Muscle layer of duodenum (tissue), 2 donors: ENCODE data around the gene NDFIP2.

Experiments used
- H3K27ac ChIP-seq: one replicate; pipeline ENCODE4 v1.7.0; 2013; ENCODE audit warnings: mild to moderate bottlenecking, low read length
- H3K27me3 ChIP-seq: one replicate; pipeline ENCODE4 v1.7.0; 2013; ENCODE audit warnings: low read depth, mild to moderate bottlenecking, control low read depth, low read length
- H3K36me3 ChIP-seq, 2 donors: one replicate each; pipeline ENCODE4 v1.7.0; 2013; ENCODE audit warnings: low read length in 2 of 2, control low read depth in 1 of 2, mild to moderate bottlenecking in 1 of 2; ENCODE audit not compliant: insufficient read depth in 2 of 2, control insufficient read depth in 1 of 2
- H3K4me1 ChIP-seq, 2 donors: one replicate each; pipeline ENCODE4 v1.7.0; 2013; ENCODE audit warnings: low read length in 2 of 2, mild to moderate bottlenecking in 2 of 2, control low read depth in 1 of 2, moderate library complexity in 1 of 2; ENCODE audit not compliant: insufficient read depth in 2 of 2, control insufficient read depth in 1 of 2
- H3K4me3 ChIP-seq, 2 donors: one replicate each; pipeline ENCODE4 v1.7.0; 2013; ENCODE audit warnings: low read length in 2 of 2, low read depth in 1 of 2, mild to moderate bottlenecking in 1 of 2
- H3K9me3 ChIP-seq, 2 donors: one replicate each; pipeline ENCODE4 v1.7.0; 2013; ENCODE audit warnings: low read length in 2 of 2, control low read depth in 1 of 2, mild to moderate bottlenecking in 1 of 2; ENCODE audit not compliant: control insufficient read depth in 1 of 2
- donor health status: healthy.

NDFIP2 gene, protein sequence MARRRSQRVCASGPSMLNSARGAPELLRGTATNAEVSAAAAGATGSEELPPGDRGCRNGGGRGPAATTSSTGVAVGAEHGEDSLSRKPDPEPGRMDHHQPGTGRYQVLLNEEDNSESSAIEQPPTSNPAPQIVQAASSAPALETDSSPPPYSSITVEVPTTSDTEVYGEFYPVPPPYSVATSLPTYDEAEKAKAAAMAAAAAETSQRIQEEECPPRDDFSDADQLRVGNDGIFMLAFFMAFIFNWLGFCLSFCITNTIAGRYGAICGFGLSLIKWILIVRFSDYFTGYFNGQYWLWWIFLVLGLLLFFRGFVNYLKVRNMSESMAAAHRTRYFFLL

DNA sequence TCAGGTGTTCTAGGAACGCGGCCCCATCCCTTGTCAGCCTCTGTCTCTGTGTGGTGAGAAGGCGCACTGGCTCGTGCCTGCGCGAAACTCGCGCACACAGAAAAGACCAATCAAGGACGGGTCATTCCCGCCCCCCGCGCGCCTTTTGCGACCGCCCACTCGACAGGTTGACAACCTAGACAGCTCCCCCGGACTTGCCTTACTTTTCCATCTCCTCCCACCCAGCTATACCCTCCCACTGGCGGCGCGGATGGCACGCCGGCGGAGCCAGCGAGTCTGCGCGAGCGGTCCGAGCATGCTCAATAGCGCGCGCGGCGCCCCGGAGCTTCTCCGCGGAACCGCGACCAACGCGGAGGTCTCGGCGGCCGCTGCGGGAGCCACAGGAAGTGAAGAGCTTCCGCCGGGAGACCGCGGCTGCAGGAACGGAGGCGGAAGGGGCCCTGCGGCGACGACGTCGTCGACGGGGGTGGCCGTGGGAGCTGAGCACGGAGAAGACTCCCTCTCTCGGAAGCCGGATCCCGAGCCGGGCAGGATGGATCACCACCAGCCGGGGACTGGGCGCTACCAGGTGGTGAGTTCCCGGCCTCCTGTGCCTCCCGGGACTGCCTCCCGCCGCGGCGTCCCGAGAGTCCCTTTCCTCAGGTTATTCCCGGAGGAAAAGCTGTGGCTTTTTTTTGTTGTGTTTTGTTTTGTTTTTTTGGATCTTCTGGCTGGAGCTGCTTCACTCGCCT is at the start of gene NDFIP2:
NDFIP2 (plus strand) TSS at position 202 of the 731 bp plus-strand sequence; CDS start at position 251, 49 bp downstream.
- no peaks in the 10 kb centered on the region for H3K36me3 ChIP-seq
- peak within 1 kb of the TSS; percentile 71 to 95 for H3K4me3 ChIP-seq
- H3K4me1 ChIP-seq, result peaks cover 0 to 4% of the 10 kb centered on the region in 2 donors
- peak within 1 kb of the TSS; percentile 71 for H3K27ac ChIP-seq
- H3K9me3 ChIP-seq, result no peaks in the 10 kb centered on the region
- no peaks in the 10 kb centered on the region for H3K27me3 ChIP-seq

DNA sequence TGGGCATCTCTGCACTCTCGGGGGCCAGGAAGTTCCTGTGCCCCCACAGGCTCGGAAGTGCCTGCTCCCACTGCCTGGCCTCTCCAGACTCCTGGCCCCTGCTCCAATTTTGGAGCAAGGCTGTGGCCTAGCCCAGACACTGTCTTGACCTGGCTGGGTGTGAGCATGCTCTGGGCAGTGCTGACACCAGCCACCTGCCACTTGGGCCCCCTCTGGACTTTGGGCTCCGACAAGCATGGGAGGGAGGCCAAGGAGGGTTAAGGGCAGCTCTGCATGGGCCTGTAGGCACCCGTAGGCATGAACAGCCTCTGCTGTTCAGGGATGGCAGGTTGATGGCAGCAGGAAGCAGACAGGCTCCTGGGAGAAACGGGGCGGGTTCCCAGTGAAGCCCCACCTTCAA is 48.9 kb upstream of the NDFIP2 start:
- no peaks in the 10 kb centered on the region for H3K27me3 ChIP-seq
- H3K36me3 ChIP-seq, result no peaks in the 10 kb centered on the region
- no peak overlapping the region for H3K27ac ChIP-seq
- no peak overlapping the region for H3K4me3 ChIP-seq
- H3K4me1 ChIP-seq, result no peaks in the 10 kb centered on the region
- no peaks in the 10 kb centered on the region for H3K9me3 ChIP-seq

DNA sequence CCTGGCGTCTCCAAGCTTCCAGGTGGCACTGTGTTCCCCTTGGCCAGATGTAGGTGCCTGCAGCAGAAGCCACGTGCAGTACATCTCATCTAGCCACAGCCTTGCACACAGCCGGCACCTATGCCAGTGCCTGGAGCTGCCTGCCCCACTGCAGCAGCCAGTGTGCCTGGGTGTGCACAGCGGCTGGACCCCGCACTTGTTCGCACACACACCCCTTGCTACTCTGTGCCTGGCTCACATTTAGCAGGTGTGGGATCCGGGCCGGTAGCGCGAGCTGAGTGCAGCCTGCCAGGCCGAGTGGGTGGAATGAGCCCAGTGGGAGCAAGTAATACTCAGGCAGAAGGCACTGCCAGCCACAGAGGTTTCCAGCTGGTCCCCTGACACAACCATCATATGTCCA is 48.0 kb upstream of the NDFIP2 start:
- no peaks in the 10 kb centered on the region for H3K4me1 ChIP-seq
- H3K36me3 ChIP-seq, result no peaks in the 10 kb centered on the region
- no peaks in the 10 kb centered on the region for H3K27me3 ChIP-seq
- no peak overlapping the region for H3K27ac ChIP-seq
- no peak overlapping the region for H3K4me3 ChIP-seq
- no peaks in the 10 kb centered on the region for H3K9me3 ChIP-seq

DNA sequence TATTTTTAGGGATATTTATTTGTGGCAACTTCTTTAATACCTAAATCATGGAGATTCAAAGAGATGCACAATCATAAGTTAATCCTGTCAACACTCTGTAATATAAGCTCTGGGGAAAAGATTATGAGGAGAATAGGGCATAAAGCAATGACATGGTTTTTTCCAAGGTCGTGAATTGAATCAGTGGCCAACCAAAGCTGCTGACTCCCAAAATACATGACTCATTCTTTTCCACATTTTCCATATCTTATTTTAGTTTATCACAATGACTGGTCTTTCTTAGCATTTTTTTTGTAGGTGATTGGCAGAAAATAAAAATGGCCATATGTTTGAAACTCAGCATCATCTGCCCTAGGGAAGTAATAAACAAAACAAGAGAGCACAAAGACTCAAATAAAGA is 46.4 kb upstream of the NDFIP2 start:
- no peaks in the 10 kb centered on the region for H3K36me3 ChIP-seq

DNA sequence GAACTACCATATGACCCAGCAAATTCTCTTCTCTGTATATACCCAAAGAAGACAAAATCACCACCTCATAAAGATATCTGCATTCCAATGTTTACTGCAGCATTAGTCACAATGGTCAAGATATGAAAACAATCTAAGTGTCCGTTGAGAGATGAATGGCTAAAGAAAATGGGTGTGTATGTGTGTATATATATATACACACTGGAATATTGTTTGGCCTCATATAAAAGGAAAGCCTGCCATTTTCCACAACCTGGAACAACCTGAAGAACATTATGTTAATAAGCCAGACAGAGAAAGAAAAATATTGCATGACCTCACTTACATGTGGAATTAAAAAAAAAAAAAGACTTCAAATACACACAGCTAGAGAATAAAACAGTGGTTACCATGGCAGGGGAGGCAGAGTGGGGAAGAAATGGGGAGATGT is 45.4 kb upstream of the NDFIP2 start:
- H3K4me3 ChIP-seq, result no peak overlapping the region
- no peaks in the 10 kb centered on the region for H3K4me1 ChIP-seq
- no peaks in the 10 kb centered on the region for H3K9me3 ChIP-seq
- no peak overlapping the region for H3K27ac ChIP-seq
- H3K36me3 ChIP-seq, result no peaks in the 10 kb centered on the region
- no peaks in the 10 kb centered on the region for H3K27me3 ChIP-seq

More for the DNA sequence above, 46.4 kb upstream of the NDFIP2 start:
- Histone ChIP-seq H3K9me3 (no peaks in the 10 kb centered on the region), H3K4me1 (no peaks in the 10 kb centered on the region), H3K27me3 (no peaks in the 10 kb centered on the region), H3K27ac (no peak overlapping the region), H3K4me3 (no peak overlapping the region)

DNA sequence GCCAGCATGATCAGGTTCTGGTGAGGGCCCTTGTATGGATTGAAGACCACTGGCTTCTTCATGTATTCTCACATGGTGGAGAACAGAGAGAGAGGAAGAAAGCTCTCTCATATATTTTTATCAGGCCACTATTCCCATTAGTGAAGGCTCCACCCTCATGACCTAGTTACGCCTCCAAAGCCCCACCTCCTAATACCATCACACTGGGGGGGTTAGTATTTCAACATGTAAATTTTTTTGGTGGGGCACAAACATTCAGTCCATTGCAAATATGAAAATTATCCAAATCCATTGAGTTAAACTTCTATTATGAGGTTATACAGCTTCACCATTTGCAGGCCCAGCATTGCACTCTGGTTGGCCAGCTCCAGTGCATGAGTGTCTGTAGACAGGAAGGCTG is 41.7 kb upstream of the NDFIP2 start:
- Histone ChIP-seq H3K27me3 (no peaks in the 10 kb centered on the region), H3K27ac (no peak overlapping the region), H3K4me1 (no peaks in the 10 kb centered on the region), H3K4me3 (no peak overlapping the region), H3K36me3 (no peaks in the 10 kb centered on the region), H3K9me3 (no peaks in the 10 kb centered on the region)

DNA sequence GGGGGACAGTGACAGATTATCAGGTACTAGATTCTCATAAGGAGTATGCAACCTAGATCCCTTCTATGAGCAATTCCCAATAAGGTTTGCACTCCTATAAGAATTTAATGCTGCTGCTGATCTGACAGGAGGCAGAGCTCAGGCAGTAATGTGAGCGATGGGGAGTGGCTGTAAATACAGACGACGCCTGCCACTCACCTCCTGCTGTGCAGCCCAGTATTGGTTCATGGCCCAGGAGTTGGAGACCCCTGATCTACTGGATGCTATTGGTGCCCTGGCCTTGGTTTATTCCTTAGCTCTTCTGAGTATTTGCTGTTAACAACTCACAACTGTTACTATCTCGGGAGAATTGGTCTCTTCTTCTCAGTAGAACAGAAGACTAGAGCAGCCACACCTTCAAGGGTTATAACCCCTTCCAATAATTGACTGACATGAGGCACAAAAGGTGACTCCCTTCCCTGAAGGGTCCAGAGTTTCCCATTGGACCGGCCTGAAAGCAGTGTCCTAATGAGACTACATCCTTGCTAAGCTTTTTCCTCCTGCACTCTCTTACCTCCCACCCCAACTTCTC is 39.9 kb upstream of the NDFIP2 start:
- Histone ChIP-seq H3K9me3 (no peaks in the 10 kb centered on the region), H3K27ac (peak overlapping the region; percentile 37), H3K36me3 (no peaks in the 10 kb centered on the region), H3K27me3 (no peaks in the 10 kb centered on the region), H3K4me3 (no peak overlapping the region), H3K4me1 (no peaks in the 10 kb centered on the region)

DNA sequence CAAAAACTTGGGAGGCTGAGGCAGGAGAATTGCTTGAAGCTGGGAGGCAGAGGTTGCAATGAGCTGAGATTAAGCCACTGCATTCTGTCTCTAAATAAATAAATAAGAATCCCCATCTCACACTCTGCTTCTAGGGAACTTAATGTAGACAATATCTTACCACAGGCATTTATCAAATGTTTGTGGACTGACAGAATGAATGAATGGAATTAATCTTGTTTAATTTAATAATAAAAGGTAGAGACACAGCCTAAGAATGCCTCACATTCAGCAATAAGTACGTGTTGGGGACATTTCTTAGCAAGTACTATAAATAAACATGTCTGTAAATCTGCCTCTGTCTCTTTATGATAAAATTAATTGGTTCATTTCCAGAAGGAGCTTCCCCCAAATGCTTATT is 38.7 kb upstream of the NDFIP2 start:
- Histone ChIP-seq H3K27me3 (no peaks in the 10 kb centered on the region), H3K4me1 (no peaks in the 10 kb centered on the region), H3K9me3 (no peaks in the 10 kb centered on the region), H3K27ac (peak overlapping the region; percentile 23), H3K4me3 (no peak overlapping the region), H3K36me3 (no peaks in the 10 kb centered on the region)

DNA sequence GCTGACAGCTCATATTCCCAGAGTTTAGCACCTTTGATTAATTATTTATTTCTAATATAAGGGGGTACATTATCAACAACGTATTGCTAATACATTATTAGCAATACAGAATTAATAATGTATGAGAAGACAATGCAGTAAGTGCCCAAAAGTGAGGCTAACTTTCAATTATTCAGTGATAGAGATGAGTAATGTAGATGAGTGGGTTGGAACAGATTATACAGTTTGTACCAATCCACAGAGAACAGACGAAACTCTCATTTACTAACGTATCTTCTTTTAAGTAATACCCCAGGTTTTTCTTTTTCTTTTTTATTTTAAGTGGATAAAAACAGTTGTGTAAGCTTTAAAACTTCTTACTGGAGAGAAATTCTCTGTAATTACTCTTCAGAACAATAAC is 38.2 kb upstream of the NDFIP2 start:
- H3K4me1 ChIP-seq, result no peaks in the 10 kb centered on the region
- no peaks in the 10 kb centered on the region for H3K9me3 ChIP-seq
- no peak overlapping the region for H3K4me3 ChIP-seq
- H3K27me3 ChIP-seq, result no peaks in the 10 kb centered on the region
- peak overlapping the region; percentile 23 for H3K27ac ChIP-seq
- no peaks in the 10 kb centered on the region for H3K36me3 ChIP-seq

DNA sequence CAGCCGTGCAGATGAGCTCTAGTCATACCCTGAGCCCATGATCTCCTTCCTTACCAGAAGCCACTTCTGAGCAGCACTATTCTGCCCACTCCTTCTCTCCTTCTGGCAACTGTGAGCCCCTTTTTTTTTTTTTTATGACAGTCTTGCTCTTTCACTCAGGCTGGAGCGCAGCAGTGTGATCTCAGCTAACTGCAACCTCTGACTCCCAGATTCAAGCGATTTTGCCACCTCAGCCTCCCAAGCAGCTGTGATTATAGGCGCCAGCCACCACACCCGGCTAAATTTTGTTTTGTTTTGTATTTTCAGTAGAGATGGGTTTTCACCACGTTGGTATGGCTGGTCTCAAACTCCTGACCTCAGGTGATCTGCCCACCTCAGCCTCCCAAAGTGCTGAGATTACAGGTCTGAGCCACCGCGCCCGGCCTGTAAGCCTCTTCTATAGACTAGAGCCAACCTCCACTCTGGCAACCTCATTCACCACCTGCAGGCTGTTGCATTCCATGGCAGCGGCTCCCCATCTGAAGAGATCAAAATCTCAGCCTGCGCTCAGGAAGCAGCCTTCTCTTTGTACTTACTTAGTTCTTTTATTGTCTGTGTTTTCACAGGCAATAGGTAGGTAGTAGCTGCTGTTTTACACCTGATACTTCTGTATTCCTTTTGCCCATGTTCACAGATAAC is 34.8 kb upstream of the NDFIP2 start:
- Histone ChIP-seq H3K4me1 (no peaks in the 10 kb centered on the region), H3K9me3 (no peaks in the 10 kb centered on the region), H3K27me3 (no peaks in the 10 kb centered on the region), H3K4me3 (no peak overlapping the region), H3K27ac (no peak overlapping the region), H3K36me3 (no peaks in the 10 kb centered on the region)

DNA sequence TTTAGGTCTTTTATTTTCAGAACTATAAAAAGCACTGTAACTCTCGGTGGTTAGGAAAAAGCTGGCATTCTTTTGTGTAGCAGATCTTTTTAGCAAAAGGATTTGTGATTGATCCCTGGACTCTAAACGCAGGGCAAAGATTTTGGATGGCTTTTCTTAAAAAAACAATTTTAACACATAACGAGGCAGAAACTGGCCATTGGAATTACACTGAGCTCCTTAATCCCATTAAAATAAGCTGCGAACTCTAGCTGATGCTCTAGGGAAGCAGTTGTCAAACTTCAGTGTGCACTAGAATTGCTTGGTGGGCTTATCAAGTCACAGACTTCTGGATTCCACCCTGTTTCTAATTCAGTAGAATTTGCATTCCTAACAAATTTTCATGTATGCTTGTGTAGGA is 33.8 kb upstream of the NDFIP2 start:
- Histone ChIP-seq H3K4me3 (no peak overlapping the region), H3K4me1 (no peaks in the 10 kb centered on the region)

More for the DNA sequence above, 33.8 kb upstream of the NDFIP2 start:
- H3K27ac ChIP-seq, result no peak overlapping the region
- no peaks in the 10 kb centered on the region for H3K9me3 ChIP-seq
- no peaks in the 10 kb centered on the region for H3K36me3 ChIP-seq
- no peaks in the 10 kb centered on the region for H3K27me3 ChIP-seq
